Astrocyte of the cerebellum (primary cell): Measurements from ENCODE around the gene SLC25A43.
"Not testable (repeated sequence)": the region's sequence is repeated elsewhere in the genome, so short reads cannot be mapped to it uniquely, and the experiment has no call there.

Experiments
- DNase-seq: peaks from one replicate; pipeline ENCODE4 v3.0.0-alpha.2; 2011; ENCODE audit warnings: low read depth
- H3K4me3 ChIP-seq: 2 replicates; pipeline ENCODE4 v1.5.1; 2011; ENCODE audit warnings: mild to moderate bottlenecking, low read depth, low read length, moderate library complexity
- in situ Hi-C: cut with HindIII; loops from 2 replicates; pipeline ENCODE4 v1.10.0; 2017; ENCODE audit warnings: low sequenced_read_pairs
- TF ChIP-seq, protein P1 (sequence below): IDR thresholded peaks from 2 replicates; pipeline ENCODE4 v1.5.1; 2012; ENCODE audit warnings: low read length, low read depth, moderate library complexity, mild to moderate bottlenecking; ENCODE audit errors: missing control alignments

SLC25A43 gene

DNA sequence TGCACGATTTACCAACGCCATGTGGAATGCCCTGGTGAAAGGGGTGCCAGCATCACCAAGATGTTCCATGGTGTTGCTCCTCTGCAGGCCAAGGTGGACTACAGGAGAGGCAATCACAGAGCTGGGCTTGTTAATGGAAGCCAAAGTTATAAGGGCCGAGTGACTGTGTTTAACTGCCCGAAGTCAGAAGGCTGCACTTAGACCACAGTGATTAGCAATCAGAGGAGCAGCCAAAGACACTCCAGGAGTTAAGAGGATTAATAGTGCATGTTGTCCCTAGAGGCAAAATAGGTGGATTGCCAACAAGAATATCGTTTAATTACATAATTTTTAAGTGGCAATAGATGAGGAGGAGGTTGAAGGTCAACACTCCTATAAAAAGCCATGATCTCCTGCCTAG lies 22.8 kb upstream of the SLC25A43 start:
- no peak overlapping the region for H3K4me3 ChIP-seq
- in situ Hi-C loops = no loop called here
- TF ChIP-seq, protein P1, sequence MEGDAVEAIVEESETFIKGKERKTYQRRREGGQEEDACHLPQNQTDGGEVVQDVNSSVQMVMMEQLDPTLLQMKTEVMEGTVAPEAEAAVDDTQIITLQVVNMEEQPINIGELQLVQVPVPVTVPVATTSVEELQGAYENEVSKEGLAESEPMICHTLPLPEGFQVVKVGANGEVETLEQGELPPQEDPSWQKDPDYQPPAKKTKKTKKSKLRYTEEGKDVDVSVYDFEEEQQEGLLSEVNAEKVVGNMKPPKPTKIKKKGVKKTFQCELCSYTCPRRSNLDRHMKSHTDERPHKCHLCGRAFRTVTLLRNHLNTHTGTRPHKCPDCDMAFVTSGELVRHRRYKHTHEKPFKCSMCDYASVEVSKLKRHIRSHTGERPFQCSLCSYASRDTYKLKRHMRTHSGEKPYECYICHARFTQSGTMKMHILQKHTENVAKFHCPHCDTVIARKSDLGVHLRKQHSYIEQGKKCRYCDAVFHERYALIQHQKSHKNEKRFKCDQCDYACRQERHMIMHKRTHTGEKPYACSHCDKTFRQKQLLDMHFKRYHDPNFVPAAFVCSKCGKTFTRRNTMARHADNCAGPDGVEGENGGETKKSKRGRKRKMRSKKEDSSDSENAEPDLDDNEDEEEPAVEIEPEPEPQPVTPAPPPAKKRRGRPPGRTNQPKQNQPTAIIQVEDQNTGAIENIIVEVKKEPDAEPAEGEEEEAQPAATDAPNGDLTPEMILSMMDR = no peak
- no peak for DNase-seq

DNA sequence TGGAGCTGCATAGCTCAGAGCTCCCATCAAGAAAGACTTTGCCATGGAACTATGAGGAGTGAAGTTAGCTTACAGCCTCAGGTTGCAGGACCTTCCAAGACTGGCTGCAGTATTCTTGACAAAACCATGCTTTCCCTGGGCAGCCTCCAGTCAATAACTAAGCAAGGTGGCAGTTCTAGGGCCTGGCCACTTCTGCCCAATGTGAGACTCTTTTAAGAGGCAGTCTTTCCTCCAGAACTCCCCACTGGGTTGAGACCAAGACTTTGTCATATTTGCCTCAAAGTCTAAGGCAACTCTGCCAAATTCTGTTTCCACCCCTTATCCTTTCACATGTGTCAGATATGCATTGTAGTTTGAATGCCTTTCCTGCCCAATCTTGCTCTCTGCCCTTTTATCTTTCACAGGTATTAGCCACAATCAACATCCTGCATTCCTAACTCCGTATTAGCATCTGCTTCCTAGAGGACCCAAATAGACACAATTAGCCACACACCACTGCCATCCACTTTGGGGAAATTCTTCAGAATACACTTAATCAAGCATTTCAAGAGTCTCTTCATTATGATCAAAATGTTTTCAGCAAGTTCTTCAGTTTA lies 17.7 kb upstream of the SLC25A43 start:
- in situ Hi-C loops = no loop called here
- H3K4me3 ChIP-seq = no peak overlapping the region
- no peak for DNase-seq
- TF ChIP-seq, protein P1 = no peak

DNA sequence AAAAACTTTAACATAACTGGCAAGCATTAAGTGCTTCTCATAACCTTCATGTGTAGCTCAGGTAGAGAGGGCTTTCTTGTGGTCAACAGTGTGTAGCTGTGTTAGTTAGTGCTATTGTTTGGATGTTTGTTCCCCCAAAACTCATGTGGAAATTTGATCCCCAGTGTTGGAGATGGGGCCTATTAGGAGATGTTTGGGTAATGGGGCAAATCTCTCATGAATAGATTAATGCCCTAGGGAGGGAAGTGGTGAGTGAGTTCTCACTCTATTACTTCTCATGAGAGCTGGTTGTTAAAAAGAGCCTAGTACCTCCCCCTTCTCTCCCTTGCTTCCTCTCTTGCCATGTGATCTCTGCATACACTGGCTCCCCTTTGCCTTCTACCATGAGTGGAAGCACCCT lies 16.5 kb upstream of the SLC25A43 start:
- TF ChIP-seq, protein P1 = no peak
- H3K4me3 ChIP-seq = no peak overlapping the region
- in situ Hi-C loops = no loop called here
- no peak for DNase-seq

DNA sequence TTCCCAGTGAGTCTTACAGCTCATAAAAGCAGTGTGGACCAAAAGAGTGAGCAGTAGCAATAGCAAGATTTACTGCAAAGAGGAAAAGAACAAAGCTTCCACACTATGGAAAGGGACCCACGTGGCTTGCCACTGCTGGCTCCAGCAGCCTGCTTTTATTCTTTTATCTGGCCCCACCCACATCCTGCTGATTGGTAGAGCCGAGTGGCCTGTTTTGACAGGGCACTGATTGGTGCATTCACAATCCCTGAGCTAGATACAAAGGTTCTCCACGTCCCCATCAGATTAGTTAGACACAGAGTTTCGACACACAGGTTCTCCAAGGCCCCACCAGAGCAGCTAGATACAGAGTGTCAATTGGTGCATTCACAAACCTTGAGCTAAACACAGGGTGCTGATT lies 12.5 kb upstream of the SLC25A43 start:
- H3K4me3 ChIP-seq, DNase-seq, in situ Hi-C loops: not testable (repeated sequence)

DNA sequence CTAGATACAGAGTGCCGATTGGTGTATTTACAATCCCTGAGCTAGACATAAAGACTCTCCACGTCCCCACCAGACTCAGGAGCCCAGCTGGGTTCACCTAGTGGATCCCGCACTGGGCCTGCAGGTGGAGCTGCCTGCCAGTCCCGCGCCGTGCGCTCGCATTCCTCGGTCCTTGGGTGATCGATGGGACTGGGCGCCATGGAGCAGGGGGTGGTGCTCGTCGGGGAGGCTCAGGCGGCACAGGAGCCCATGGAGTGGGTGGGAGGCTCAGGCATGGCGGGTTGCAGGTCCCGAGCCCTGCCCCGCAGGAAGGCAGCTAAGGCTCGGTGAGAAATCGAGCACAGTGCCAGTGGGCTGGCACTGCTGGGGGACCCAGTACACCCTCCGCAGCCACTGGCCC lies 11.7 kb upstream of the SLC25A43 start:
- in situ Hi-C loops, H3K4me3 ChIP-seq, DNase-seq: not testable (repeated sequence)

DNA sequence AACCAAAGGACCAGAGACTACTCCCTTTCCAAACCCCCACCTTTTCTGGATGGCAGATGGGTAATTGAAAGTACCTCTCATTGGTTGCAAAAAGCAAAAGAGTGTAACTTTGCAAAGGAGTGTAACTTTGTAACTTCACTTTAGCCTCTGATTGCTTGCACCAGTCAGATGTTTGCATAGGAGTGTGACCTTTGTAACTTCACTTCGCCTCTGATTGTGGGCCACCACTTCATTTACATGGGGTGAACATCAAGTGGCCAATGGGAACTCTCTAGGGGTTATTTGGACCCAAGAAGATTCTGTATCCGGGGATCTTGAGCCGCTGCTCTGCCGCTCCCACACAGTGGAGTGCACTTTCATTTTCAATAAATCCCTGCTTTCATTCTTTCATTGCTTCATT lies 9.9 kb upstream of the SLC25A43 start:
- in situ Hi-C loops = no loop called here
- TF ChIP-seq, protein P1 = no peak
- H3K4me3 ChIP-seq = no peak overlapping the region
- no peak for DNase-seq

DNA sequence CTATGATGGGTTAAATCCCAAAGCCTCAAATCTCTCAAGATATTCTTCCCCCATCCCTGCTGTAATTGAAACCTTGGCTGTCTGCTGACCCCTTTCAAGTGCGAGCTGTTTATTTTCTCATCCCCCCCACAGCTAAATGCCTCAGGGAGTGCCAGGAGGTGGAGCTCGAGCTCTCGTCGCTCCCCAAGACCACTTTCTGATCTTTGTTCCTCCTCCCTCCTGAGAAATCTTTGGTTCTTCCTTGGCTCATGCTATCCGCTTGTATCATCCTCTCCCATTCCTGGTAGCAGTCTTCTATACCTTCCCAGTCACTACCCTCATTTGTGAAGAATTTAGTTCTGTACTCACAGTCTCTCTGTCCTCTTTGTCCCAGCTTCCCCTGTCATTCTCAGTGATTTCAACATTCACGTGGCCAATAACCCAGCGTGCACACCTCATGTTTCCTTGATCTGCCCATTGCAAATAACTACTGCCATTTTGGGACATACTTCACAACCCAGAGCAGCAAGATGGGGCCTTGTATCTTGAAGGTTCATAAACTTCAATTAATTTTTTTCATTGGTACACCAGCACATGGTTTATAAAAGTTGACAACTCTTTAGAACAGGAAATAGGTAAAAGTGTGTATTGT lies 9.2 kb upstream of the SLC25A43 start:
- in situ Hi-C loops = no loop called here
- no peak overlapping the region for H3K4me3 ChIP-seq
- DNase-seq = no peak
- TF ChIP-seq, protein P1 = peak; percentile 2

DNA sequence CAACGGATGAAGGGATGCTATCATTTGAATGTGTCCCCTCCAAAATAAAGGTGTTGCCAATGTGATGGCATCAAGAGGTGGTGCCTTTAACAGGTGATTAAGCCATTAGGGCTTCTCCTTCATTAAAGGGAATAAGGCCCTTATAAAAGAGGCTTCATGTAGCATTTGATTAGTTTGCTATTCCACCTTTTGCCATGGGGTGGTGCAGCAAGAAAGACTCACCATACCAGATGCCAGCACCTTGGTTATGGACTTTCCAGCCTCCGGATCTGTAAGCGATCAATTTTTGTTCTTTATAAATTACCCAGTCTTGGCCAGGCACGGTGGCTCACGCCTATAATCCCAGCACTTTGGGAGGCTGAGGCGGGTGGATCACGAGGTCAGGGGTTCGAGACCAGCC lies 7.9 kb upstream of the SLC25A43 start:
- DNase-seq = no peak
- no peak overlapping the region for H3K4me3 ChIP-seq
- in situ Hi-C loops = no loop called here
- TF ChIP-seq, protein P1 = peak; percentile 43
